A673 (cell line): ENCODE results near the gene FNBP1.

ENCODE experiments used
- EZH2 ChIP-seq: fragments of 200-600 bp; sonication (generic); IDR thresholded peaks from 2 replicates; pipeline ENCODE4 v1.6.1; 2017; ENCODE audit warnings: borderline replicate concordance, low read depth, mild to moderate bottlenecking, mixed read lengths, antibody characterized with exemption, low read length; ENCODE audit not compliant: poor library complexity, severe bottlenecking
- TF ChIP-seq, protein P1 (sequence below): fragments of 300-800, 200-600 bp; sonication (generic); conservative IDR thresholded peaks from 2 replicates; pipeline ENCODE4 v1.5.1; 2017; ENCODE audit warnings: low read depth, mild to moderate bottlenecking, antibody characterized with exemption, low read length, moderate library complexity, mixed read lengths

DNA sequence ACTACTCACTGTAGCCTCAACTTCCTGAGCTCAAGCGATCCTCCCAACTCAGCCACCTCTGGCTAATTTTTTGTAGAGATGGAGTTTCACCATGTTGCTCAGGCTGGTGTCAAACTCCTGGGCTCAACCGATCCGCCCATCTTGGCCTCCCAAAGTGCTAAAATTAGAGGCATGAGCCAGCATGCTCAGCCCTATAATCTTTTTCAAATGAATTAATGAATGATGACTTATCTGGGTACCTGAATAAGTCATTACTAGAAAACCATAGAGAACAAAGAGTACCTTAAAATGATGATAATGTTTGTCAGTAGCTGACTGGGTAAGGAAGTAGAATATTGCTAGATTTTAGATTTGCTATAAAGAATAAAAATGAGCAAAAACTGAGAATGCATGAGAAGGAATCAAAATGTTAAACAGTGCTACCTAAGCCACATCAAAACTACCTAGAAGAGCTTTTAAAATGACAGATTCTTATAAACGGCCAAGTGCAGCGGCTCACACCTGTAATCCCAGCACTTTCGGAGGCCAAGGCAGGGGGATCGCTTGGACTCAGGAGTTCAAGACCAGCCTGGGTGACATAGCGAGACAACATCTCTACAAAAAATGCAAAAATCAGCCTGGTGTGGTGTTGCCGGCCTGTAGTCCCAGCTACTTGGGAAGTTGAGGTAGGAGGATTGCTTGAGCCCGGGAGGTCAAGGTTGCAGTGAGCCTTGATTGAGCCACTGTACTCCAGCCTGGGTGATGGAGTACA lies 13.6 kb downstream of the FNBP1 start:
- TF ChIP-seq, protein P1, sequence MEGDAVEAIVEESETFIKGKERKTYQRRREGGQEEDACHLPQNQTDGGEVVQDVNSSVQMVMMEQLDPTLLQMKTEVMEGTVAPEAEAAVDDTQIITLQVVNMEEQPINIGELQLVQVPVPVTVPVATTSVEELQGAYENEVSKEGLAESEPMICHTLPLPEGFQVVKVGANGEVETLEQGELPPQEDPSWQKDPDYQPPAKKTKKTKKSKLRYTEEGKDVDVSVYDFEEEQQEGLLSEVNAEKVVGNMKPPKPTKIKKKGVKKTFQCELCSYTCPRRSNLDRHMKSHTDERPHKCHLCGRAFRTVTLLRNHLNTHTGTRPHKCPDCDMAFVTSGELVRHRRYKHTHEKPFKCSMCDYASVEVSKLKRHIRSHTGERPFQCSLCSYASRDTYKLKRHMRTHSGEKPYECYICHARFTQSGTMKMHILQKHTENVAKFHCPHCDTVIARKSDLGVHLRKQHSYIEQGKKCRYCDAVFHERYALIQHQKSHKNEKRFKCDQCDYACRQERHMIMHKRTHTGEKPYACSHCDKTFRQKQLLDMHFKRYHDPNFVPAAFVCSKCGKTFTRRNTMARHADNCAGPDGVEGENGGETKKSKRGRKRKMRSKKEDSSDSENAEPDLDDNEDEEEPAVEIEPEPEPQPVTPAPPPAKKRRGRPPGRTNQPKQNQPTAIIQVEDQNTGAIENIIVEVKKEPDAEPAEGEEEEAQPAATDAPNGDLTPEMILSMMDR = no peak
- TF ChIP-seq EZH2 = no peak
